ENCODE measurements around the gene MYO1D. TPM values are rescaled to one million over a fixed set of nuclear protein-coding genes. Genes with fewer than 3 reads are reported as not detected.

MYO1D gene
- total RNA-seq, 1 experiment from 2014 or later: 57.2 TPM

DNA sequence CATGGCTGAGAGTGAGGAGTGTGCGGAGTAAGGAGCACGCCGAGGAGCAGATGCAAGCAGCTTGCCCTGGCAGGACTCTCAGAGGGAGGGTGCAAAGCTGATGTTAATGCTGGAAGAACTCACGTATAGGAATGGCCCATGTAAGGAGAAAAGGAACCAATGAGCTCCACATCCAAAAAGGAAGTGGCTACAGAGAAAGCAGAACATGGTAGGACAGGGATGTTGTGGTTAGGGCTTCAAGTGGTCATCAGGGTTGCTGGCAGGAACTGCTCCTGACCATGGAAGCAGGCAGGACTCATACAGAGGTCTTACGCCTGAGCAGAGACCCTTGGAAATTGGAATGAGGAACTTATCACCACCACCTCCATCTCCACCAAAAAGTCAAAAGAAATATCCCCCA, 5.2 kb downstream of the MYO1D start:
- no peaks in the 10 kb centered on the region for H3K27me3 Mint-ChIP-seq (ENCODE audit: unreplicated experiment)
- no peak for DNase-seq
- H3K27ac Mint-ChIP-seq (ENCODE audit: unreplicated experiment): no peak overlapping the region
- H3K4me3 Mint-ChIP-seq (ENCODE audit: low read depth, unreplicated experiment): no peak overlapping the region
- TF ChIP-seq, protein P1, sequence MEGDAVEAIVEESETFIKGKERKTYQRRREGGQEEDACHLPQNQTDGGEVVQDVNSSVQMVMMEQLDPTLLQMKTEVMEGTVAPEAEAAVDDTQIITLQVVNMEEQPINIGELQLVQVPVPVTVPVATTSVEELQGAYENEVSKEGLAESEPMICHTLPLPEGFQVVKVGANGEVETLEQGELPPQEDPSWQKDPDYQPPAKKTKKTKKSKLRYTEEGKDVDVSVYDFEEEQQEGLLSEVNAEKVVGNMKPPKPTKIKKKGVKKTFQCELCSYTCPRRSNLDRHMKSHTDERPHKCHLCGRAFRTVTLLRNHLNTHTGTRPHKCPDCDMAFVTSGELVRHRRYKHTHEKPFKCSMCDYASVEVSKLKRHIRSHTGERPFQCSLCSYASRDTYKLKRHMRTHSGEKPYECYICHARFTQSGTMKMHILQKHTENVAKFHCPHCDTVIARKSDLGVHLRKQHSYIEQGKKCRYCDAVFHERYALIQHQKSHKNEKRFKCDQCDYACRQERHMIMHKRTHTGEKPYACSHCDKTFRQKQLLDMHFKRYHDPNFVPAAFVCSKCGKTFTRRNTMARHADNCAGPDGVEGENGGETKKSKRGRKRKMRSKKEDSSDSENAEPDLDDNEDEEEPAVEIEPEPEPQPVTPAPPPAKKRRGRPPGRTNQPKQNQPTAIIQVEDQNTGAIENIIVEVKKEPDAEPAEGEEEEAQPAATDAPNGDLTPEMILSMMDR (IDR thresholded peaks at IDR 0.05; ENCODE audit: unreplicated experiment): no peak
- BruUV-seq (replicated peaks): no TSS peak
- H3K4me1 Mint-ChIP-seq (ENCODE audit: low read depth, unreplicated experiment): peaks cover 28% of the 10 kb centered on the region
- intact Hi-C loops (cut with micrococcal nuclease; ENCODE audit: unreplicated experiment): no loop called here
- CTCF ChIA-PET: interaction anchor here (1.1 to 1.4 kb wide), 2 partner anchors 49 to 75 kb away, joined by 3 to 5 read pairs; no protein-coding TSS in a partner anchor
- peaks cover 11% of the 10 kb centered on the region for H3K36me3 Mint-ChIP-seq (ENCODE audit: insufficient read depth, unreplicated experiment)
- no peaks in the 10 kb centered on the region for H3K9me3 Mint-ChIP-seq (ENCODE audit: low read depth, unreplicated experiment)

DNA sequence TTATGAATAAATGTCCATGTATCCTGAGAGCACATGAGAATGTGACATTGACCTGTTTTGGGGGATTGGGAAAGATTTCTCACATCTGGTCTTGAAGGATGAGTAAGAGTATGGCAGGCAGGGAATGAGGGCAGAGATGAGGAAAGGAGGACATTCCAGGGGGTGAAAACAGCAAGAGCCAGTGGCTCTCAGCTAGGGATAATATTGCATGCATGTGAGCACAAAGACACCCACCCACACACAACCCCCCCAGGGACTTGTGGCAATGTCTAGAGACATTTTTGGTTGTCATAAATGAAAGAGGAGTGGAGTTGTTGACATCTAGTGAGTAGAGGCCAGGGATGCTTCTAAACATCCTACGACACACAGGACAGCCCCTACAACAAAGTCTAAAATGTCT, 6.0 kb downstream of the MYO1D start:
- H3K4me1 Mint-ChIP-seq (ENCODE audit: low read depth, unreplicated experiment): peaks cover 28% of the 10 kb centered on the region
- H3K27ac Mint-ChIP-seq (ENCODE audit: unreplicated experiment): no peak overlapping the region
- H3K4me3 Mint-ChIP-seq (ENCODE audit: low read depth, unreplicated experiment): no peak overlapping the region
- DNase-seq: no peak
- no peaks in the 10 kb centered on the region for H3K27me3 Mint-ChIP-seq (ENCODE audit: unreplicated experiment)
- TF ChIP-seq, protein P1 (IDR thresholded peaks at IDR 0.05; ENCODE audit: unreplicated experiment): no peak
- H3K36me3 Mint-ChIP-seq (ENCODE audit: insufficient read depth, unreplicated experiment): peaks cover 3% of the 10 kb centered on the region
- no peaks in the 10 kb centered on the region for H3K9me3 Mint-ChIP-seq (ENCODE audit: low read depth, unreplicated experiment)
- intact Hi-C loops (cut with micrococcal nuclease; ENCODE audit: unreplicated experiment): no loop called here
- BruUV-seq (replicated peaks): no TSS peak
- CTCF ChIA-PET: interaction anchor here (1.1 to 1.4 kb wide), 2 partner anchors 49 to 75 kb away, joined by 3 to 5 read pairs; no protein-coding TSS in a partner anchor

DNA sequence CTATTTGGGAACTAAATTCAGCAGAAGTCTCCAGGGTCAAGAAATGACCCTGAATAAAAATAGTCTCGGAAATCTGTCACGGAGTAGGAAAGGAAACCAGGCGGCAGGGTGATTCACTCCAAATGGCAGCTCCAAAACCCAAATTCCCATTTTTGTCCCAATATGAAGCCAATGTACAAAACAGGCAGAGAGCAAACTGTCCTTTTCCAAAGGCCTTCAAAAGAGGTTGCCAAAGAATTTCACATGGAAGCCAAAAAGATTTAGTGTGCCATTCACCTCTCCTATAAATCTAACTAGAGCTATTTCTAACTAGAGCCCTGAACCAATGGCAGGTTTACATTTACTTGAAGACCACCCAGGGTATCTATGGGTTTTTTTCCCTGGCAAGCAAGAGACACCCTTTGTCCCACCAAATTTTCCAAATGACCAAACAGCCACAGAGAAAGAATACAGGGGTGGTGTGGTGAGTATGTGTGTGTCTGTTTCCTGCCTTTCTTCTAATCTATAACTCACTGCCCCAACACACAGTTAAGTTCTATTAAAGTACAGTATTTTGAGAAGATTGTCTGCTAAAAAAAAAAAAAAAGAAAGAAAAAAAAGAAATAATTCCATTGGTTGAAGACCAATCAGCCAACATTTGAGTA, 6.8 kb downstream of the MYO1D start:
- no peak for DNase-seq
- intact Hi-C loops (cut with micrococcal nuclease; ENCODE audit: unreplicated experiment): no loop called here
- BruUV-seq (replicated peaks): no TSS peak
- Mint-ChIP-seq H3K4me1 (ENCODE audit: low read depth, unreplicated experiment) (peaks cover 28% of the 10 kb centered on the region), H3K36me3 (ENCODE audit: insufficient read depth, unreplicated experiment) (no peaks in the 10 kb centered on the region), H3K27ac (ENCODE audit: unreplicated experiment) (no peak overlapping the region), H3K4me3 (ENCODE audit: low read depth, unreplicated experiment) (no peak overlapping the region), H3K9me3 (ENCODE audit: low read depth, unreplicated experiment) (no peaks in the 10 kb centered on the region), H3K27me3 (ENCODE audit: unreplicated experiment) (no peaks in the 10 kb centered on the region)
- CTCF ChIA-PET: interaction anchor here (0.6 to 1.0 kb wide), 3 partner anchors 10 to 468 kb away, joined by 3 to 4 read pairs (median 3); no protein-coding TSS in a partner anchor
- TF ChIP-seq, protein P1 (IDR thresholded peaks at IDR 0.05; ENCODE audit: unreplicated experiment): no peak

DNA sequence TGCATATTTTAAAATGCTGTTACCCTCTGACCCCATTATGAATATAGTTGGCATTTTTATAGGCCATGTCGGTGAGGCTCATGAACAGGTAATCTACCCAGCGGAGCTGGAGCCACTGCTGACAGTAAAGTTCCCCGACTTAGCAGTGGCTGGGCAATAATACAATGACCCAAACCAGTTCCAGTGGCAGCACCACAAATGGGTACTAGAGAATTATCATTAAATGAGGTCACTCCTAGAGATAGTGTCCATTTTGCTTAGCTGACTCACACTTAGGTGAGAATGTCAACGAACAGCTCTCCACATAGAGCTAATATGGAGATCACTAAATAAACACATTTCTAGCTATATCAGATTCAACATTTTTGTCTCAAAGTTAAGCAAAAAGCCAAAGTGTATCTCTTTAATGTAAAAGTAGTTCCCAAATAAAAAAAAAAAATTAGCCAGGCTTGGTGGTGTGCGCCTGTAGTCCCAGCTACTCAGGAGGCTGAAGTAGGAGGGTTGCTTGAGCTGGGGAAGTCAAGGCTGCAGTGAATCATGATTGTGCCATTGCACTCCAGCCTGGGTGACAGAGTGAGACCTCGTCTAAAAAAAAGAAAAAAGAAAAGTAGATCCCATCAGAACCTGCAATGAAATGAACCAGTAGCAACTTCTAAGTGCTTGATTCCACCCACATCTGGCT, 7.4 kb downstream of the MYO1D start:
- H3K4me3 Mint-ChIP-seq (ENCODE audit: low read depth, unreplicated experiment): no peak overlapping the region
- TF ChIP-seq, protein P1 (IDR thresholded peaks at IDR 0.05; ENCODE audit: unreplicated experiment): no peak
- H3K27me3 Mint-ChIP-seq (ENCODE audit: unreplicated experiment): no peaks in the 10 kb centered on the region
- H3K4me1 Mint-ChIP-seq (ENCODE audit: low read depth, unreplicated experiment): peaks cover 27% of the 10 kb centered on the region
- no peak overlapping the region for H3K27ac Mint-ChIP-seq (ENCODE audit: unreplicated experiment)
- no peaks in the 10 kb centered on the region for H3K36me3 Mint-ChIP-seq (ENCODE audit: insufficient read depth, unreplicated experiment)
- BruUV-seq (replicated peaks): no TSS peak
- intact Hi-C loops (cut with micrococcal nuclease; ENCODE audit: unreplicated experiment): no loop called here
- H3K9me3 Mint-ChIP-seq (ENCODE audit: low read depth, unreplicated experiment): no peaks in the 10 kb centered on the region
- CTCF ChIA-PET: interaction anchor here (1.0 kb wide), 2 partner anchors 9 to 86 kb away, joined by 3 read pairs; no protein-coding TSS in a partner anchor
- no peak for DNase-seq
